GM19035 (cell line): ENCODE results near the gene EPB41L4B.

Experiments
- ATAC-seq: cut with Tn5 transposase; IDR thresholded peaks from one replicate; pipeline ENCODE4 v1.9.1; 2021; ENCODE audit not compliant: unreplicated experiment

EPB41L4B gene

GRCh38 chr9:109166771-109167601 is 153.9 kb downstream of the EPB41L4B start, which contains the start of gene FRRS1L:
FRRS1L (minus strand) TSS chr9:109167249; CDS start chr9:109167138, 111 bp downstream.
- ATAC-seq, result no peak

GRCh38 chr9:109166171-109166770 is 154.6 kb downstream of the EPB41L4B start:
- no peak for ATAC-seq

GRCh38 chr9:109164042-109164441 is 156.8 kb downstream of the EPB41L4B start:
- peak; percentile 52 for ATAC-seq

DNA sequence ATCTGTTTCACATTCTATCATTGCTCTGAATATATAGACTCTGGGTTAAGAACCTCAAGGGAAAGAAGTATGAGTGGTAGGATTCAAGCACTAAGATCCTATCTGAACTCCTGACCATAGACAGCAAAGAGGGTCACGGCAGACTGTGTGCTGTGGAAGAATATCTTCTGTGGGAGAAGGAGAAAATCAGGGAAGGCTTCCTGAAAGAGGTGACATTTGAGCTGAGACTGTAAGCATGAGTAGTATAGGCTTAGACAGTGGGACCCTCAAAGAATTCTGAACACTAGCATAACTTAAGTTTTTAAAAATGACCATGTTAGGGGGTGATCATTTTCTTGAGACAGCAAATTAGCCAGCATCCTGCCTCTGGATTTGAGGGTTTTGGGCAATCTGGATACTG is 157.7 kb downstream of the EPB41L4B start:
- no peak for ATAC-seq

GRCh38 chr9:109162677-109163076 is 158.2 kb downstream of the EPB41L4B start:
- no peak for ATAC-seq

DNA sequence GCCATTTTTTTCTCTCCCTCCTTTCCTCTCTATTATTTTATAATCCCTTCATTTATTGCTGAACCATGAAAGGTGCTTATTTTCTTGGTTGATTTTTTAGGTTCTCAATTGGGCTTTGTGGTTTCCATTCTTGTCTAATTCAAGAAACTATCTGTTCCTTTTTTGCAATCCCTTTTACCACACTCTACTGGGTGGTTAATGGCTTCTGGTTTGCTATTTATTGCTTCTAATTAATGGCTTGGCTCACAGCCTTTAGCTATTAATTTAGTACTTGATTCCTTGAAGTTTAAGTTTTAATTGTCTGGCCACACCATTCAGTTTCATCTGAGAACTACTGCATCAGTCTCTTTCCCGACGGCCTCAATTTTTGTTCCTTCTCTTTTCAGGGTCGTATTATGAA is 159.4 kb downstream of the EPB41L4B start:
- no peak for ATAC-seq

GRCh38 chr9:109159583-109159982 is 161.3 kb downstream of the EPB41L4B start:
- no peak for ATAC-seq

DNA sequence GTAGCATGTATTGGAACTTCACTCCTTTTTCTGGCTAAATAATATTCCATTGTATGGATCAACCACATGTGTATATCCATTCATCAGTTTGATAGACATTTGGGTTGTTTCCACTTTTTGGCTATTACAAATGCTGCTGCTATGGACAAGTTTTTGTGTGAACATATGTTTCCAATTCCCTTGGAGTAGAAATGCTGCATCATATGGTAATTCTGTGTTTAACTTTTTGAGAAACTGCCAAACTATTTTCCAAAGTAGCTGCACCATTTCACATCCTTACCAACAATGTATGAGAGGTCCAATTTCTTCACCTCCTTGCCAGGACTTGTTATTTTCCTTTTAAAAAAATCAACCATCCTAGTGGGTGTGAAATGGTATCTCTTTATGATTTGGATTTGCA is 162.2 kb downstream of the EPB41L4B start:
- ATAC-seq, result no peak

GRCh38 chr9:109156708-109157107 is 164.2 kb downstream of the EPB41L4B start:
- ATAC-seq, result no peak

DNA sequence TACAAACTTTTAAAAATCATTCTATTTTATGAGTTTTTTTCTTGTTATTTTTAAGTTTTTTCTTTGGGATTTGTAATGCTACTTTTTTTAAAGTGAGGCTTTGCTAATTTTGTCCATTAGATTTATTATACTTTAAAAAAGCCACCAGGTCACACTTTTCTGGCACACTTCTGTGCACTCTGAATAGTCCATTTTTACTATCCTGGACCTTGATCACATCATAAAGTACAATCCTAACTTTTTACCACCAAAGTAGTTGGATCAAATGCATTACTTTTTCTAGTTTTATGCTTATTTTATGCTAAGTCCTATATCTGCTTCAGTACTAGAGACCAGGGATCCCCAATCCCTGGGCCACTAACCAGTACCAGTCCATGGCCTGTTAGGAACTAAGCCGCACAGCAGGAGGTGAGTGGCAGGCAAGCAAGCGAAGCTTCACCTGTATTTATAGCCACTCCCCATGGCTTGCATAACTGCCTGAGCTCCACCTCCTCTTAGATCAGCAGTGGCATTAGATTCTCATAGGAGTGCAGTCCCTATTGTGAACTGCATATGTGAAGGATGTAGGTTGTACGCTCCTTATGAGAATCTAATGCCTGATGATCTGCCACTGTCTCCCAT is 169.8 kb downstream of the EPB41L4B start:
- no peak for ATAC-seq

GRCh38 chr9:109149722-109150121 is 171.1 kb downstream of the EPB41L4B start:
- ATAC-seq, result no peak

DNA sequence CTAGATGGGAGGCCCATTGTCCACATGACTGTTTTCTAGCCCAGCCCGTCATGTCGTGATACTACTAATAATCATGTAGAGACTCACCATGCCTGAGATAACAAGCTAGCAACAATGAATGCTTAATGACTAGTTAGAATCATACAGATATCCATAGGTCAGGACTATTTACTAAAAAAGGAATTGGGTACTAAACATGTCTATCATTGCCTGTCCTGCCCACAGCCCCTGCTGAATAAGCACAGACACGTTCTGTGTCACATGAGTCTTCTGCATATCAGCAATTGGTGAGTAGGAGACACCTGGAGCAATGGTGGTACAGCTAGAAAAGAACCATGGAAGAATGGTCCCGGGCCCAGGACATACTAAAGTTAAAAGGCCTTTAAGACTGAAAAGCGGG is 171.8 kb downstream of the EPB41L4B start:
- ATAC-seq, result no peak

DNA sequence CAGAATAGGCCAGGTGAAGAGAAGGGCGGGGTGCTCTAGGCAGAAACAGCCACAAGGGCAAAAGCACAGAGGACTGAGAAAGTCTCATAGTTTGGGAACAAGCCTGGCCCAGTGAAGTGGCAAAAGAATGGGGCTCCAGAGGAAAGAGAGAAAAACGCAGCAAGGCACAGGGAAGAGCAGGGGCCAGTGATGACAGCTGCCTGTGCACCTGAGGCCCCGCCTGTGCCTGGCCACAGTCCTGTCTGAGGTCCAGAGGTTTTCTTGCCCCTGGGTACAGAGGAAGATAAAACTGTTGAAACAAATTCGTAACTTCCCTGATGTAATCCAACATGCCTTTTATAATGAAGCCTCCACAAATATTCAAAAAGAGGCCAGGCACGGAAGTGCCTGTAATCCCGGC is 175.8 kb downstream of the EPB41L4B start:
- ATAC-seq, result no peak

GRCh38 chr9:109143881-109144562 is 176.8 kb downstream of the EPB41L4B start:
- ATAC-seq, result peak; percentile 96

GRCh38 chr9:109141375-109141774 is 179.5 kb downstream of the EPB41L4B start:
- no peak for ATAC-seq

DNA sequence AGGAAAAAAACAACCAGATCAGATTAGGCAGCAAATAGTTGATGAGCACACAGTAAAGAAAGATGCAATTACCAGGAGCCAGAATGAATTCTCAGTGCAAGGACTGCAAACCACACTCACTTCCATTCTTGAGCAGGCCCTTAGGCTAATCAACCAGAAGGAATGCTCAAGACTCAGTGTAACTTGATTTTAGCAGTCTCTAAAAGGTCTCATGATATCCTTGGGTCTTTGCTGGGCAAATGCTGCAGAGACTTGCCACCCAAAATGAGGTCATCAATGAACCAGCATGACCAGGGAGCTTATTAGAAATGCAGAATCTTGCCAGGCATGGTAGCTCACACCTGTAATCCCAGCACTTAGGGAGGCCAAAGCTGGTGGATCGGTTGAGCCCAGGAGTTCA is 181.0 kb downstream of the EPB41L4B start:
- ATAC-seq, result no peak

- no peak for ATAC-seq
These were observed 182.4 kb downstream of the EPB41L4B start for GRCh38 chr9:109138421-109138820.

DNA sequence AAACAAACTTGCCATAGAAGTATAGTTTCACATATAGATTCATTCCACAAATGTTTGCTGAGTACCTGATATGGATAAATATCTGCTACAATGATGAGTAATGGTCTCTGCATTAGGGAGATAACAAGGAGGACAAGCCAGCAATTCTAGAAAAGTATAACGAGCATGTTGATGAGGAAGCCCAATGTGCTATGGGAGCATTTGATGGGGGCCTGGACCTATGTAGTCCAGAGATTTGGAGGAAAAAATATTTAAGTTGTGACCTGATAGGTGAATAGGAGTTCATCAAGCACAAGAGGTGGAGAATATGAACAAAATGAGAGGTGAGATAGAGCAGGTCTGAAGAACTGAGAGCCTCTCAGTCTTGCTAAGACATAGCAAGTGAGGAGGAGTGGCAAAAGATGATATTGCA is 186.7 kb downstream of the EPB41L4B start:
- no peak for ATAC-seq

DNA sequence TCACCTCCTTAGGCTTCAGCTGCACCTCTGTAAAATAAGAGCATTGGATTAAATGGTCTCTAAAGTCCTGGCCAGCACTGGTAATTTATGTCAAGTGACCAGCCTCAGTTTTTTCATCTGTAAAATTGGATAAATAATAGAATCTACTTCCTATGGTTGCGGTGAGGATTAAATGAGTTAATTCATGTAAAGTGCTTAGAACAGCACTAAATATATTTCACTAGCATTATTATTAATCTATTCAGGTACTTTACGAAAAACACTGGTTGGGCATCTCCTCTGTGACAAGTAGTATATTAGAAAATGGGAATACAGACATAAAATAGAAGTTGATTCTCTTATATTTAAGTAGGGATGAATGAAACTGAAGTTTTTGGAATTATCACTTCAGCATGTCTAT is 187.3 kb downstream of the EPB41L4B start:
- no peak for ATAC-seq

- ATAC-seq, result no peak
These were observed 188.3 kb downstream of the EPB41L4B start for GRCh38 chr9:109132567-109133021.

DNA sequence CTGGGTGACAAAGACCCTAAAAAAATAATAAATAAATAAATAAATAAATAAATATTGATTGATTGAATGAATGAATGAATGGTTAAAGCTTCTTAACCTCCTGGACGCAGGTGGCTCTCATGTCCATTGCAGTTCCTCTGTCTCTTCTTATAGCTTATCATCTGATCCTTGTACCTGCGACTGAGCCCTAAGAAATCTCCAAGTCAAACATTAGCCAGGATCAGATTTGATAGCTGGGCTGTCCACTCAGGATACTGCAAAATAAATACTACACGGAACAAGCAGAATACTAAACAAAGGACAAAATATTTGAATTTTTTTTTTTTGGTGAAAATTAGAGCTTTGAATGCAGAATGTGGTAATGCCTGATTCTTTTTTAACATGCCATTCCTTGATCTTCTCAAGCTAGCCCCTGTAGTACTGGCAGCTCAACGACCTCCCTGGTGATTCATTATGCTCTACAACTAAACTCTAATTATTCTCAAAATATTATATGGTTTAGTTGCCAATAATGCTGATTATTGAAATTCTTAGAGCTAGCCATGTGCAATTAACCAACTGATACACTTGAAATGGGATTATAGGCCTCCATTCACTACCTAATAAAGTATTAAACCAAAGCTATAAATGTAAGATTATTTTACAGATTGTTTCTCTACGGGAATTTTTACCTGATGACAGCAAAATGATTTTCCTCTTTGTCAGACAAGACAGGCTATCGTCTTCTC is 191.2 kb downstream of the EPB41L4B start:
- ATAC-seq, result no peak
